ENCODE results near the gene GGA1. TPM values are rescaled to one million over a fixed set of nuclear protein-coding genes. Genes with fewer than 3 reads are reported as not detected.

The GGA1 gene
- total RNA-seq, 1 donor from 2014 or later: 88.6 TPM

DNA sequence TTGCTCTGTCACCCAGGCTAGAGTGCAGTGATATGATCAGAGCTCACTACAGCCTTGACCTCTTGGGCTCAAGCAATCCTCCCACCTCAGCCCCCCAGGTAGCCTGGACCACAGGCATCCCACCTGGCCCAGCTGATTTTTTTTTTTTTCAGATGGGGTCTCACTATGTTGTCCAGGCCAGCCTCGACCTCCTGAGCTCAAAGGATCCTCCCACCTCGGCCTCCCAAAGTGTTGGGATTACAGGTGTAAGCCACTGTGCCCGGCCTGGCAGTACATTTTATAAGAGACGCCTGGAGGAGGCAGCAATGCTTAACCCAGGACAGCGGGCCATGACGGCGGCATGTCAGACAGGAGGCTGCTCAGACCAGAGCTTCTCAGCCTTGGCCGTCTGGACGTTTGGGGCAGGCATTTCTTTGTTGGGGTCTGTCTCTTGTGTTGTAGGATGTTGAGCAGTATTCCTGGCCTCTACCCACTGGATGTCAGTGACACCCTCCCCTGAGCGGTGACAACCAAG is 33.1 kb upstream of the GGA1 start:
- no peaks in the 10 kb centered on the region for H3K36me3 Mint-ChIP-seq (ENCODE audit: low read depth)
- H3K4me3 Mint-ChIP-seq: no peak overlapping the region
- TF ChIP-seq, protein P1, sequence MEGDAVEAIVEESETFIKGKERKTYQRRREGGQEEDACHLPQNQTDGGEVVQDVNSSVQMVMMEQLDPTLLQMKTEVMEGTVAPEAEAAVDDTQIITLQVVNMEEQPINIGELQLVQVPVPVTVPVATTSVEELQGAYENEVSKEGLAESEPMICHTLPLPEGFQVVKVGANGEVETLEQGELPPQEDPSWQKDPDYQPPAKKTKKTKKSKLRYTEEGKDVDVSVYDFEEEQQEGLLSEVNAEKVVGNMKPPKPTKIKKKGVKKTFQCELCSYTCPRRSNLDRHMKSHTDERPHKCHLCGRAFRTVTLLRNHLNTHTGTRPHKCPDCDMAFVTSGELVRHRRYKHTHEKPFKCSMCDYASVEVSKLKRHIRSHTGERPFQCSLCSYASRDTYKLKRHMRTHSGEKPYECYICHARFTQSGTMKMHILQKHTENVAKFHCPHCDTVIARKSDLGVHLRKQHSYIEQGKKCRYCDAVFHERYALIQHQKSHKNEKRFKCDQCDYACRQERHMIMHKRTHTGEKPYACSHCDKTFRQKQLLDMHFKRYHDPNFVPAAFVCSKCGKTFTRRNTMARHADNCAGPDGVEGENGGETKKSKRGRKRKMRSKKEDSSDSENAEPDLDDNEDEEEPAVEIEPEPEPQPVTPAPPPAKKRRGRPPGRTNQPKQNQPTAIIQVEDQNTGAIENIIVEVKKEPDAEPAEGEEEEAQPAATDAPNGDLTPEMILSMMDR (conservative IDR thresholded peaks at IDR 0.05): no peak
- no peaks in the 10 kb centered on the region for H3K4me1 Mint-ChIP-seq
- H3K27ac Mint-ChIP-seq (ENCODE audit: unreplicated experiment): no peak overlapping the region
- peaks cover 4% of the 10 kb centered on the region for H3K27me3 Mint-ChIP-seq (ENCODE audit: low read depth)
- DNase-seq (ENCODE audit: low read depth, low spot score): no peak
- no peaks in the 10 kb centered on the region for H3K9me3 Mint-ChIP-seq

DNA sequence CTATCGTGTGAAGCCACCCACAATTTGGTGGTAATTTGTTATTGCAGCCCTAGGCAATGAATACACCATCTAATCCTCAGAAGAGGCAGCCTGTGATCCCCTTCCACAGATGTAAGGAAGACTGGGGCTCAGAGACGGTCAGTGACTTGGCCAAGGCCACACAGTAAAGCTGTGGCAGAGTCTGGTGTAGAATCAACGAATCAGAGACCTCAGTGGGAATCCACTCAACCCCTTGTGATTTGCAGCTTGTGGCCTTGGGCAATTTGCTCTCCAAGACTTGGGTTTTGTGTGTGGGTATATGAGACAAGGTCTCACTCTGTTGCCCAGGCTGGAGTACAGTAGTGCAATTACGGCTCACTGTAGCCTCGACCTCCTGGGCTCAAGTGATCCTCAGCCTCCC is 30.6 kb upstream of the GGA1 start:
- no peak overlapping the region for H3K27ac Mint-ChIP-seq (ENCODE audit: unreplicated experiment)
- H3K4me1 Mint-ChIP-seq: no peaks in the 10 kb centered on the region
- H3K4me3 Mint-ChIP-seq: no peak overlapping the region
- TF ChIP-seq, protein P1 (conservative IDR thresholded peaks at IDR 0.05): no peak
- no peaks in the 10 kb centered on the region for H3K9me3 Mint-ChIP-seq
- no peaks in the 10 kb centered on the region for H3K36me3 Mint-ChIP-seq (ENCODE audit: low read depth)
- DNase-seq (ENCODE audit: low read depth, low spot score): no peak
- H3K27me3 Mint-ChIP-seq (ENCODE audit: low read depth): no peaks in the 10 kb centered on the region

DNA sequence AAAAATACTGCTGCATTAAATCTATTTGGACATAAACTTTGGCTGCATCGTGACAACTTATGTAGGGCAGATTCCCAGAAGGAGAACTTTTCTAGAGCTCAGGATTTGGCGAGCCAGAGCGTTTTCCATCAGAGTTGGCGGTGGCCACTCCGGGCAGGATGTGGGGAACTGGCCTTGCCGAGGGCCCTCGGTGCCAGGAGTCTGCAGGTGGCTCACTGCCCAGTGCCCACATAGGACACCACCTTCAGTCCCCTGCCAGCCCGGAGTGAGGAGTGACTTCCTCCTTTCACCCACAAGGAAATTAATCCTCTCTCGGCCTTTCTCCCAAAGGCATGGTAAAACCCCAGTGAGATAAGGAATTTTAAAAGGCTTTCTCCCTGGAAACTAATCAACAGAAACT is 27.1 kb upstream of the GGA1 start:
- Mint-ChIP-seq H3K27me3 (ENCODE audit: low read depth) (no peaks in the 10 kb centered on the region), H3K27ac (ENCODE audit: unreplicated experiment) (no peak overlapping the region), H3K9me3 (no peaks in the 10 kb centered on the region), H3K4me1 (no peaks in the 10 kb centered on the region), H3K36me3 (ENCODE audit: low read depth) (no peaks in the 10 kb centered on the region), H3K4me3 (no peak overlapping the region)
- DNase-seq (ENCODE audit: low read depth, low spot score): no peak
- TF ChIP-seq, protein P1 (conservative IDR thresholded peaks at IDR 0.05): no peak

DNA sequence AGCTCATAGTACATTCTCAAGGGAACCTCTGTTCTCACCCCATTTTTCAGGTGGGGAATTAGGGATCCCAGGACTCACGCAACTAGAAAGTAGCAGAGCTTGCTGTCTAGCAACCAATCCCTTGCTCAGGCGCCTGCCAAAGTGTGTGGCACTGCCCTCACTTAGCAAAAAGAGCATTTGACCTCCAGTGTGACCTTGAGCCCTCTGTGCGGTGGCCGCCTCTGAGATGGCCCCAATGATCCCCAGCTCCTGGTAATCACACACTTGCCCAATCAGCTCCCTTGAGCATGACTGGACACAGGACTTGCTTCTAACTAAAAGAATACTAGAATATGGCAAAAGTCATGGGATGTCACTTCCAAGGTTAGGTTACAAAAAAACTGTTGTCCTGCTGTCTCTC is 26.1 kb upstream of the GGA1 start:
- no peaks in the 10 kb centered on the region for H3K4me1 Mint-ChIP-seq
- TF ChIP-seq, protein P1 (conservative IDR thresholded peaks at IDR 0.05): no peak
- no peak for DNase-seq (ENCODE audit: low read depth, low spot score)
- H3K27ac Mint-ChIP-seq (ENCODE audit: unreplicated experiment): no peak overlapping the region
- H3K36me3 Mint-ChIP-seq (ENCODE audit: low read depth): no peaks in the 10 kb centered on the region
- H3K9me3 Mint-ChIP-seq: no peaks in the 10 kb centered on the region
- H3K27me3 Mint-ChIP-seq (ENCODE audit: low read depth): no peaks in the 10 kb centered on the region
- H3K4me3 Mint-ChIP-seq: no peak overlapping the region

DNA sequence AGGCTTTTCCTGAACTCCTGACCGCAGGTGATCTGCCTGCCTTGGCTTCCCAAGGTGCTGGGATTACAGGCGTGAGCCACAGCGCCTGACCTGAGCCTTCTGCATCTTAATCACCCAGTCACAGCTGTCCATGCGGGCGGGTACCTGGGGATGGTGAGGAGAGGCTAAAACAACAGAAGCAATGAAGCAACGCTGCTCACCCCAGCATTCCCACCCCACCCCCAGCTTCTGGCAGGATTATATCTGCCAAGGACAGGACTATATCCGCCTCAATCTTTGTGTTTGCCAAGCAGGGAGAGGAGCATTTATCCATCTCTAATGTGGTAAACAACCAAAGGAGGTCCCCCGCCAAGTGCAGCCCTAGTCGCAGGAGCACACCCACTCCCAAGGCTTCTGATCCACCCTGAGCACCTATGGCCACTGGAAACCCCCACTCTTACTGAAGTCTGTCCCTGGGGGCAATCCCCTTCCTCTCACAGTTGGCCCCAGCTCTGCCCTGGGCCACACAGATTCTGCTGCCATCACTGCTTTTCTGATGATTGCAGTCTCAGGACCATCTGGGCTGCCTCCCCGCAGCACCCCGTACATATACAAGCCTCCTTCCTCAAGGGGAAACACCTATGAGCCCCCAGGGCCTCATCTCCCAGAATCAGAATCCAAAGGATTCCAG is 20.0 kb upstream of the GGA1 start:
- H3K27ac Mint-ChIP-seq (ENCODE audit: unreplicated experiment): no peak overlapping the region
- TF ChIP-seq, protein P1 (conservative IDR thresholded peaks at IDR 0.05): no peak
- no peaks in the 10 kb centered on the region for H3K9me3 Mint-ChIP-seq
- peaks cover 12% of the 10 kb centered on the region for H3K4me1 Mint-ChIP-seq
- H3K27me3 Mint-ChIP-seq (ENCODE audit: low read depth): no peaks in the 10 kb centered on the region
- H3K36me3 Mint-ChIP-seq (ENCODE audit: low read depth): no peaks in the 10 kb centered on the region
- no peak for DNase-seq (ENCODE audit: low read depth, low spot score)
- H3K4me3 Mint-ChIP-seq: no peak overlapping the region

Measured in neural crest cell (in vitro differentiated cells).